Left lung (tissue), 10 donors: ENCODE results near the gene MTHFSD. TPM values are rescaled to one million over a fixed set of nuclear protein-coding genes. Genes with fewer than 3 reads are reported as not detected.

ENCODE experiments used
- ATAC-seq: fragments of 200-7000 bp; cut with Tn5 transposase; one replicate; pipeline ENCODE4 v1.9.1; 2020; ENCODE audit warnings: moderate library complexity
- DNase-seq, 4 donors: peaks; one replicate each; pipeline ENCODE4 v3.0.0-alpha.2; 2013 to 2020
- H3K27ac ChIP-seq, 2 donors: fragments of 200-600 bp; sonication (generic) in 1 of 2; one replicate each; pipeline versions ENCODE4 v1.5.0 to v1.8.0; 2020 to 2021
- H3K27me3 ChIP-seq, 2 donors: fragments of 200-600 bp; sonication (generic) in 1 of 2; one replicate each; pipeline versions ENCODE4 v1.5.0 to v1.8.0; 2020 to 2021
- H3K36me3 ChIP-seq, 2 donors: fragments of 200-600 bp; sonication (generic) in 1 of 2; one replicate each; pipeline versions ENCODE4 v1.5.0 to v1.8.0; 2020 to 2021
- H3K4me1 ChIP-seq, 2 donors: fragments of 200-600 bp; one replicate each; pipeline ENCODE4 v1.8.0; 2021
- H3K4me3 ChIP-seq, 2 donors: fragments of 200-600 bp; sonication (generic) in 1 of 2; one replicate each; pipeline versions ENCODE4 v1.5.0 to v1.8.0; 2020 to 2021; ENCODE audit warnings: mild to moderate bottlenecking in 1 of 2
- H3K9me3 ChIP-seq, 2 donors: fragments of 200-600 bp; sonication (generic) in 1 of 2; one replicate each; pipeline versions ENCODE4 v1.5.0 to v1.8.0; 2020 to 2021
- CTCF ChIP-seq, 2 donors: fragments of 200-600 bp; sonication (generic) in 1 of 2; IDR thresholded peaks; one replicate each; pipeline versions ENCODE4 v1.5.0 to v1.8.0; 2021; ENCODE audit warnings: antibody characterized with exemption in 2 of 2
- intact Hi-C, 2 donors: fragments of 100-400 bp; cut with DNase I; formaldehyde crosslinking; loops; one replicate each; pipeline versions ENCODE4 v1.11.2 to v1.14.2; 2022
- polyA plus RNA-seq, 6 donors: library from polyadenylated mRNA; unstranded; fragments of 120-200 nt; gene quantifications; one replicate each; pipeline ENCODE4 v1.2.1, GENCODE V29; 2013; ENCODE audit not compliant: insufficient read length in 6 of 6
- total RNA-seq, 2 donors: library from RNA; stranded (reverse); fragmentation: NEBNext Ultra II Directional; extraction: Animal tissue kit (Norgen Biotek cat#: 25700); gene quantifications; one replicate each; pipeline ENCODE4 v1.2.1, GENCODE V29; 2021
- donor health status: DM: no; HTN: yes; CAD: no.
- donor health status: DM: no; HTN: no; CAD: no.

The MTHFSD gene
- total and polyA plus RNA-seq, 8 donors = 19.7 to 32.5 (median 28.5) TPM

GRCh38 chr16:86512860-86513470, 42.1 kb downstream of the MTHFSD start:
- no peaks in the 10 kb centered on the region for H3K9me3 ChIP-seq
- DNase-seq (peak in 1 of 4 donors; percentile 41), ATAC-seq (no peak)
- no peak for TF ChIP-seq CTCF (IDR thresholded peaks at IDR 0.05)
- peak overlapping the region; percentile 50 to 54 for H3K4me3 ChIP-seq
- H3K4me1 ChIP-seq = peaks cover 0 to 32% of the 10 kb centered on the region in 2 donors
- peak overlapping the region; percentile 83 to 96 for H3K27ac ChIP-seq
- no peaks in the 10 kb centered on the region for H3K36me3 ChIP-seq
- intact Hi-C loops = loop anchor here (10.0 kb wide), 2 partner anchors 318 to 438 kb away; no protein-coding TSS in a partner anchor
- H3K27me3 ChIP-seq = peaks cover 85 to 100% of the 10 kb centered on the region in 2 donors

GRCh38 chr16:86512301-86512859, 42.7 kb downstream of the MTHFSD start:
- DNase-seq = peak in 1 of 4 donors; percentile 34
- Histone ChIP-seq H3K36me3 (no peaks in the 10 kb centered on the region), H3K4me3 (peak overlapping the region; percentile 50 to 54), H3K4me1 (peaks cover 0 to 37% of the 10 kb centered on the region in 2 donors), H3K27ac (peak overlapping the region; percentile 83 to 96), H3K27me3 (peaks cover 85 to 100% of the 10 kb centered on the region in 2 donors), H3K9me3 (no peaks in the 10 kb centered on the region)
- no peak for TF ChIP-seq CTCF (IDR thresholded peaks at IDR 0.05)
- ATAC-seq = no peak
- intact Hi-C loops = loop anchor here (10.0 kb wide), 2 partner anchors 318 to 438 kb away; no protein-coding TSS in a partner anchor

- intact Hi-C loops = loop anchor here (10.0 kb wide), 2 partner anchors 317 to 437 kb away; no protein-coding TSS in a partner anchor
Observed at GRCh38 chr16:86511317-86512161, 43.5 kb downstream of the MTHFSD start.

GRCh38 chr16:86510465-86511261, 44.4 kb downstream of the MTHFSD start, which contains the start of gene FOXF1:
Gene FOXF1 (plus strand): TSS chr16:86510527. CDS start chr16:86510570, 43 bp downstream.
- Histone ChIP-seq H3K27me3 (peaks cover 82 to 100% of the 10 kb centered on the region in 2 donors), H3K9me3 (no peaks in the 10 kb centered on the region), H3K36me3 (no peaks in the 10 kb centered on the region), H3K27ac (peak within 1 kb of the TSS; percentile 87 to 96), H3K4me3 (peak within 1 kb of the TSS; percentile 53 to 54), H3K4me1 (peaks cover 0 to 37% of the 10 kb centered on the region in 2 donors)
- ATAC-seq (no peak), DNase-seq (peak in 1 of 4 donors; percentile 63)
- intact Hi-C loops = loop anchor here (10.0 kb wide), 2 partner anchors 316 to 436 kb away; no protein-coding TSS in a partner anchor
- TF ChIP-seq CTCF (IDR thresholded peaks at IDR 0.05) = no peak

More at GRCh38 chr16:86511317-86512161, 43.5 kb downstream of the MTHFSD start:
- Histone ChIP-seq H3K4me1 (peaks cover 0 to 37% of the 10 kb centered on the region in 2 donors), H3K27me3 (peaks cover 82 to 100% of the 10 kb centered on the region in 2 donors), H3K9me3 (no peaks in the 10 kb centered on the region), H3K36me3 (no peaks in the 10 kb centered on the region), H3K27ac (peak overlapping the region; percentile 83 to 96), H3K4me3 (peak overlapping the region; percentile 50 to 54)
- ATAC-seq (no peak), DNase-seq (peak in 1 of 4 donors; percentile 29)
- TF ChIP-seq CTCF (IDR thresholded peaks at IDR 0.05) = no peak
